Effector memory CD4-positive, alpha-beta T cell (primary cell): ENCODE data around the gene CLNK.
A peak's percentile ranks its signal among the peaks of the same experiment; 100 is the strongest.
"Not testable (repeated sequence)": the region's sequence is repeated elsewhere in the genome, so short reads cannot be mapped to it uniquely, and the experiment has no call there.

Experiments
- DNase-seq, 3 donors: peaks; one replicate each; pipeline ENCODE4 v3.0.0-alpha.2; 2020
- H3K27ac ChIP-seq: 2 replicates; pipeline ENCODE4 v1.7.0; 2013; ENCODE audit warnings: mild to moderate bottlenecking, low read length, moderate library complexity; ENCODE audit not compliant: insufficient read depth, poor library complexity, severe bottlenecking
- H3K27me3 ChIP-seq: replicated peaks from 2 replicates; pipeline ENCODE4 v1.7.0; 2013; ENCODE audit warnings: mild to moderate bottlenecking, low read length; ENCODE audit not compliant: insufficient read depth, control insufficient read depth, poor library complexity, severe bottlenecking
- H3K36me3 ChIP-seq: 2 replicates; pipeline ENCODE4 v1.7.0; 2013; ENCODE audit warnings: mild to moderate bottlenecking, low read length, moderate library complexity; ENCODE audit not compliant: control insufficient read depth, insufficient read depth
- H3K4me1 ChIP-seq: 2 replicates; pipeline ENCODE4 v1.7.0; 2013; ENCODE audit warnings: low read length, mild to moderate bottlenecking; ENCODE audit not compliant: control insufficient read depth, insufficient read depth, poor library complexity, severe bottlenecking
- H3K4me3 ChIP-seq: 2 replicates; pipeline ENCODE4 v1.7.0; 2013; ENCODE audit warnings: low read length, low read depth, mild to moderate bottlenecking; ENCODE audit not compliant: insufficient read depth, poor library complexity, severe bottlenecking
- H3K9me3 ChIP-seq: 2 replicates; pipeline ENCODE4 v1.7.0; 2013; ENCODE audit warnings: mild to moderate bottlenecking, low read length, moderate library complexity; ENCODE audit not compliant: control insufficient read depth

The CLNK gene

GRCh38 chr4:10574553-10574952, 110.0 kb downstream of the CLNK start:
- H3K27ac ChIP-seq, DNase-seq: not testable (repeated sequence)

GRCh38 chr4:10571909-10572308, 112.7 kb downstream of the CLNK start:
- H3K4me1 ChIP-seq = no peaks in the 10 kb centered on the region
- H3K4me3 ChIP-seq = no peak overlapping the region
- no peaks in the 10 kb centered on the region for H3K36me3 ChIP-seq
- no peaks in the 10 kb centered on the region for H3K27me3 ChIP-seq
- H3K27ac ChIP-seq = no peak overlapping the region
- H3K9me3 ChIP-seq = no peaks in the 10 kb centered on the region
- DNase-seq = no peak

More at GRCh38 chr4:10574553-10574952, 110.0 kb downstream of the CLNK start:
- H3K9me3 ChIP-seq, H3K4me3 ChIP-seq, H3K4me1 ChIP-seq, H3K36me3 ChIP-seq, H3K27me3 ChIP-seq: not testable (repeated sequence)

- H3K27me3 ChIP-seq = no peaks in the 10 kb centered on the region
- no peak overlapping the region for H3K4me3 ChIP-seq
- no peaks in the 10 kb centered on the region for H3K9me3 ChIP-seq
- no peaks in the 10 kb centered on the region for H3K36me3 ChIP-seq
- H3K27ac ChIP-seq = no peak overlapping the region
- DNase-seq = no peak
- H3K4me1 ChIP-seq = no peaks in the 10 kb centered on the region
Measured at GRCh38 chr4:10569491-10569890, 115.1 kb downstream of the CLNK start.

- no peaks in the 10 kb centered on the region for H3K27me3 ChIP-seq
- no peak for DNase-seq
- no peaks in the 10 kb centered on the region for H3K4me1 ChIP-seq
- H3K9me3 ChIP-seq = no peaks in the 10 kb centered on the region
- H3K27ac ChIP-seq = no peak overlapping the region
- H3K36me3 ChIP-seq = no peaks in the 10 kb centered on the region
- no peak overlapping the region for H3K4me3 ChIP-seq
Measured at GRCh38 chr4:10567766-10568165, 116.8 kb downstream of the CLNK start.

GRCh38 chr4:10565166-10565780, 119.3 kb downstream of the CLNK start:
- no peak for DNase-seq
- H3K9me3 ChIP-seq = no peaks in the 10 kb centered on the region

GRCh38 chr4:10554694-10555093, 129.9 kb downstream of the CLNK start:
- Histone ChIP-seq H3K27me3 (no peaks in the 10 kb centered on the region), H3K9me3 (no peaks in the 10 kb centered on the region), H3K36me3 (no peaks in the 10 kb centered on the region), H3K27ac (no peak overlapping the region), H3K4me1 (no peaks in the 10 kb centered on the region), H3K4me3 (no peak overlapping the region)
- DNase-seq = peak in 1 of 3 donors; percentile 19

More at GRCh38 chr4:10565166-10565780, 119.3 kb downstream of the CLNK start:
- Histone ChIP-seq H3K27me3 (no peaks in the 10 kb centered on the region), H3K36me3 (no peaks in the 10 kb centered on the region), H3K4me1 (no peaks in the 10 kb centered on the region), H3K27ac (no peak overlapping the region), H3K4me3 (no peak overlapping the region)

- Histone ChIP-seq H3K36me3 (no peaks in the 10 kb centered on the region), H3K27me3 (no peaks in the 10 kb centered on the region), H3K9me3 (no peaks in the 10 kb centered on the region), H3K27ac (no peak overlapping the region), H3K4me1 (no peaks in the 10 kb centered on the region), H3K4me3 (no peak overlapping the region)
- DNase-seq = no peak
Measured at GRCh38 chr4:10554121-10554520, 130.4 kb downstream of the CLNK start.

GRCh38 chr4:10552591-10553280, 131.8 kb downstream of the CLNK start:
- no peaks in the 10 kb centered on the region for H3K9me3 ChIP-seq
- H3K27me3 ChIP-seq = no peaks in the 10 kb centered on the region
- no peaks in the 10 kb centered on the region for H3K36me3 ChIP-seq
- H3K4me3 ChIP-seq = no peak overlapping the region
- no peak overlapping the region for H3K27ac ChIP-seq
- DNase-seq = no peak
- H3K4me1 ChIP-seq = no peaks in the 10 kb centered on the region

- Histone ChIP-seq H3K4me3 (no peak overlapping the region), H3K27me3 (no peaks in the 10 kb centered on the region), H3K4me1 (no peaks in the 10 kb centered on the region), H3K9me3 (no peaks in the 10 kb centered on the region), H3K36me3 (no peaks in the 10 kb centered on the region), H3K27ac (no peak overlapping the region)
- DNase-seq = no peak
Measured at GRCh38 chr4:10535912-10536311, 148.7 kb downstream of the CLNK start.

- no peak for DNase-seq
- H3K4me1 ChIP-seq = no peaks in the 10 kb centered on the region
- H3K4me3 ChIP-seq = no peak overlapping the region
- H3K27me3 ChIP-seq = no peaks in the 10 kb centered on the region
- no peak overlapping the region for H3K27ac ChIP-seq
- H3K9me3 ChIP-seq = no peaks in the 10 kb centered on the region
- no peaks in the 10 kb centered on the region for H3K36me3 ChIP-seq
Measured at GRCh38 chr4:10534820-10535219, 149.7 kb downstream of the CLNK start.
